PC-9 (cell line): Measurements from ENCODE around the gene PITPNM3.

Experiments
- CTCF ChIP-seq: fragments of 200-600 bp; sonication (generic); conservative IDR thresholded peaks from 2 replicates; pipeline ENCODE4 v1.6.1; 2017; ENCODE audit warnings: mixed run types, antibody characterized with exemption, mild to moderate bottlenecking, moderate library complexity
- EZH2 ChIP-seq: fragments of 200-600 bp; sonication (generic); IDR thresholded peaks from 2 replicates; pipeline ENCODE4 v1.8.0; 2017; ENCODE audit warnings: antibody characterized with exemption, low read depth

DNA sequence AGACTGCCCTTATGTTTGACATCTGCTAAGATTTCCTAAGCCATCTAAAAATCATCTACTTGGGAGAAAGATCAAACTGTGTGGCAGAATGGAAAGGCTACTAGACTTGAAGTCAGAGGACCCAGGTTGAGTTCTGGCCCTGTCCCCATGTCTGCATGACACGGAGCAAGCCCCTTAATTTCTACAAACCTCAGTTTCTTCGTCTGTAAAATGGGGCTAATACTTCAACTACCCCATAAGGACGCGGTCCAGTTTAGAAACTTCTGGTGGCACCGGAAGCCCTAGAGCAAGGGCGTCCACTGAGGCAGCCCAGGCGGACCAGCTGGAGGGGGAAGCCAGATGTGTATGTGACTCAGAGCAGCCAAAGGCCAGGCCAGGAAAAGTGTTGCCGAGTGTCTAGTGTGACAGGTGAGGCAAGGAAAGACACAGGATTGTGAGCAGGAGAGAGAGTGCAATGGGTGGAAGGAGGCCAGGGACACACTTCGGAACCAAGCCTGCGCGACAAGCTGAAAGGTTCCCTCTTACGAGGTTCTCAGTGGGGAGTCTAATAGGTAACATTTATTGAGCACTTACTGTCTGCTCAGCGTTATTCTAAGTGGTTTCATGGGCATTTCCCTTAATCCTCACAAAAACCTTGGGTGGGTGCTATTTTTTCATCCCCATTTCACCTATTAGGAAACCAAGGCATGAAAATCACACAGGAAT lies 17.8 kb upstream of the PITPNM3 start:
- TF ChIP-seq CTCF (no peak), EZH2 (no peak)
